ENCODE data around the gene TAF3.

TAF3 gene

GRCh38 chr10:8054494-8055407 lies 236.4 kb downstream of the TAF3 start, which contains the start of gene GATA3:
Gene GATA3 (plus strand): TSS chr10:8054688. CDS start chr10:8055656, 968 bp downstream.
- TF ChIP-seq PAX5 (IDR thresholded peaks at IDR 0.05; ENCODE audit: insufficient read depth, low read length, severe bottlenecking) (no peak), SPI1 (IDR thresholded peaks at IDR 0.05; ENCODE audit: low read depth, low read length) (no peak), POLR2AphosphoS5 (IDR thresholded peaks at IDR 0.05; ENCODE audit: low read depth, low read length) (no peak), POU2F2 (IDR thresholded peaks at IDR 0.05; ENCODE audit: low read depth, low read length) (no peak), TAF1 (IDR thresholded peaks at IDR 0.05; ENCODE audit: low read depth, low read length) (no peak), POLR2A (IDR thresholded peaks at IDR 0.05; ENCODE audit: low read depth, low read length) (no peak)
- FAIRE-seq, result peak; percentile 74
- peak; percentile 75 for DNase-seq (ENCODE audit: insufficient read length, low spot score)

GRCh38 chr10:8055420-8056349 lies 237.4 kb downstream of the TAF3 start:
- FAIRE-seq (peak; percentile 84), DNase-seq (ENCODE audit: insufficient read length, low spot score) (no peak)
- TF ChIP-seq SPI1 (IDR thresholded peaks at IDR 0.05; ENCODE audit: low read depth, low read length) (no peak), TAF1 (IDR thresholded peaks at IDR 0.05; ENCODE audit: low read depth, low read length) (0 out of 2 replicates have a peak, but pooled peaks have one; percentile 43), POLR2A (IDR thresholded peaks at IDR 0.05; ENCODE audit: low read depth, low read length) (no peak), POU2F2 (IDR thresholded peaks at IDR 0.05; ENCODE audit: low read depth, low read length) (no peak), POLR2AphosphoS5 (IDR thresholded peaks at IDR 0.05; ENCODE audit: low read depth, low read length) (no peak)

- TF ChIP-seq TAF1 (IDR thresholded peaks at IDR 0.05; ENCODE audit: low read depth, low read length), result no peak
- no peak for TF ChIP-seq POLR2AphosphoS5 (IDR thresholded peaks at IDR 0.05; ENCODE audit: low read depth, low read length)
- TF ChIP-seq POLR2A (IDR thresholded peaks at IDR 0.05; ENCODE audit: low read depth, low read length), result no peak
- no peak for TF ChIP-seq SPI1 (IDR thresholded peaks at IDR 0.05; ENCODE audit: low read depth, low read length)
- FAIRE-seq (no peak), DNase-seq (ENCODE audit: insufficient read length, low spot score) (no peak)
Observed at GRCh38 chr10:8056378-8056777, 238.1 kb downstream of the TAF3 start.

GRCh38 chr10:8056871-8057331 lies 238.6 kb downstream of the TAF3 start:
- TF ChIP-seq POLR2A (IDR thresholded peaks at IDR 0.05; ENCODE audit: low read depth, low read length) (no peak), POU2F2 (IDR thresholded peaks at IDR 0.05; ENCODE audit: low read depth, low read length) (no peak), POLR2AphosphoS5 (IDR thresholded peaks at IDR 0.05; ENCODE audit: low read depth, low read length) (no peak), SPI1 (IDR thresholded peaks at IDR 0.05; ENCODE audit: low read depth, low read length) (peak; percentile 40; the same call in 1 of the 2 replicates)
- peak; percentile 82 for FAIRE-seq
- no peak for DNase-seq (ENCODE audit: insufficient read length, low spot score)

GRCh38 chr10:8057636-8058273 lies 239.4 kb downstream of the TAF3 start:
- DNase-seq (ENCODE audit: insufficient read length, low spot score) (no peak), FAIRE-seq (no peak)
- TF ChIP-seq POU2F2 (IDR thresholded peaks at IDR 0.05; ENCODE audit: low read depth, low read length) (no peak), TAF1 (IDR thresholded peaks at IDR 0.05; ENCODE audit: low read depth, low read length) (no peak), PAX5 (IDR thresholded peaks at IDR 0.05; ENCODE audit: insufficient read depth, low read length, severe bottlenecking) (no peak), POLR2A (IDR thresholded peaks at IDR 0.05; ENCODE audit: low read depth, low read length) (no peak)

- no peak for DNase-seq (ENCODE audit: insufficient read length, low spot score)
- no peak for FAIRE-seq
- TF ChIP-seq POLR2AphosphoS5 (IDR thresholded peaks at IDR 0.05; ENCODE audit: low read depth, low read length) (no peak), POU2F2 (IDR thresholded peaks at IDR 0.05; ENCODE audit: low read depth, low read length) (no peak), PAX5 (IDR thresholded peaks at IDR 0.05; ENCODE audit: insufficient read depth, low read length, severe bottlenecking) (no peak), TAF1 (IDR thresholded peaks at IDR 0.05; ENCODE audit: low read depth, low read length) (no peak), POLR2A (IDR thresholded peaks at IDR 0.05; ENCODE audit: low read depth, low read length) (no peak), SPI1 (IDR thresholded peaks at IDR 0.05; ENCODE audit: low read depth, low read length) (no peak)
Observed at GRCh38 chr10:8058274-8059111, 240.2 kb downstream of the TAF3 start.

GRCh38 chr10:8059191-8059936 lies 241.1 kb downstream of the TAF3 start:
- DNase-seq (ENCODE audit: insufficient read length, low spot score), result no peak
- TF ChIP-seq POU2F2 (IDR thresholded peaks at IDR 0.05; ENCODE audit: low read depth, low read length) (no peak), POLR2AphosphoS5 (IDR thresholded peaks at IDR 0.05; ENCODE audit: low read depth, low read length) (no peak), POLR2A (IDR thresholded peaks at IDR 0.05; ENCODE audit: low read depth, low read length) (no peak), TAF1 (IDR thresholded peaks at IDR 0.05; ENCODE audit: low read depth, low read length) (no peak), PAX5 (IDR thresholded peaks at IDR 0.05; ENCODE audit: insufficient read depth, low read length, severe bottlenecking) (no peak), SPI1 (IDR thresholded peaks at IDR 0.05; ENCODE audit: low read depth, low read length) (no peak)
- FAIRE-seq, result peak; percentile 35
